Lower leg skin (tissue), 4 donors: ENCODE data around the gene STPG1. TPM values are rescaled to one million over a fixed set of nuclear protein-coding genes. Genes with fewer than 3 reads are reported as not detected.

Experiments used
- DNase-seq, 2 donors: peaks; one replicate each; pipeline ENCODE4 v3.0.0-alpha.2; 2019; ENCODE audit warnings: low spot score in 2 of 2
- H3K4me3 ChIP-seq: fragments of 200-600 bp; sonication (generic); 2 replicates; pipeline ENCODE4 v1.5.1; 2017; ENCODE audit warnings: mild to moderate bottlenecking, low read depth; ENCODE audit not compliant: poor library complexity, severe bottlenecking
- POLR2A ChIP-seq, 2 donors: fragments of 450-650 bp; IDR thresholded peaks; one replicate each; pipeline ENCODE4 v1.6.1; 2016 to 2017; ENCODE audit warnings: antibody characterized with exemption in 2 of 2, mild to moderate bottlenecking in 1 of 2, moderate library complexity in 1 of 2
- WGBS, 2 donors: methylation state at CpG; one replicate each; pipeline ENCODE4 v1.1.5; 2018; 5-methylcytosine and 5-hydroxymethylcytosine counted together
- intact Hi-C: fragments of 100-400 bp; cut with DNase I; formaldehyde crosslinking; loops from one replicate; pipeline ENCODE4 v1.15.0; 2023; ENCODE audit warnings: low total_unique reads
- total RNA-seq, 4 donors: library from RNA; depleted of rRNA; stranded (reverse); fragments of >200 nt; gene quantifications; one replicate each; pipeline ENCODE4 v1.1.0, GENCODE V29; 2016
- TF ChIP-seq, protein P1 (sequence below), 3 donors: fragments of 450-650 bp; IDR thresholded peaks; one replicate each; pipeline ENCODE4 v1.5.1; 2016; ENCODE audit warnings: antibody characterized with exemption in 3 of 3, mild to moderate bottlenecking in 3 of 3, moderate library complexity in 2 of 3

The STPG1 gene
- total RNA-seq, 4 donors from 2014 or later: 3.6 to 8.5 (median 6.4) TPM

DNA sequence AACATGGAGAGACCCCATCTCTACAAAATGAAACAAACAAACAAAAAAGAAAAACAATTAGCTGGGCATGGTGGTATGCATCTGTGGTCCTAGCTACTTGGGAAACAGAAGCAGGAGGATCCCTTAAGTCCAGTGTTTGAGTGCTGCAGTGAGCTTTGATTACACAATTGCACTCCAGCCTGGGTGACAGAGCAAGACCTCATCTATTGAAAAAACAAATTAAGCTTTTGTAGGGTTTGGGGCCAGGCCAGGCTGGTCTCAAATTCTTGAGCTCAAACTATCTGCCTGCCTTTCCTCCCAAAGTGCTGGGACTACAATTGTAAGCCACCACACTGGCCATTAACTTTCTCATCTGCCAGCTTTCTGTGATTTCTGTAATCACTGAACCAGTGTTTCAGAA is 29.2 kb upstream of the STPG1 start:
- no peak for TF ChIP-seq POLR2A (IDR thresholded peaks at IDR 0.05)
- TF ChIP-seq, protein P1, sequence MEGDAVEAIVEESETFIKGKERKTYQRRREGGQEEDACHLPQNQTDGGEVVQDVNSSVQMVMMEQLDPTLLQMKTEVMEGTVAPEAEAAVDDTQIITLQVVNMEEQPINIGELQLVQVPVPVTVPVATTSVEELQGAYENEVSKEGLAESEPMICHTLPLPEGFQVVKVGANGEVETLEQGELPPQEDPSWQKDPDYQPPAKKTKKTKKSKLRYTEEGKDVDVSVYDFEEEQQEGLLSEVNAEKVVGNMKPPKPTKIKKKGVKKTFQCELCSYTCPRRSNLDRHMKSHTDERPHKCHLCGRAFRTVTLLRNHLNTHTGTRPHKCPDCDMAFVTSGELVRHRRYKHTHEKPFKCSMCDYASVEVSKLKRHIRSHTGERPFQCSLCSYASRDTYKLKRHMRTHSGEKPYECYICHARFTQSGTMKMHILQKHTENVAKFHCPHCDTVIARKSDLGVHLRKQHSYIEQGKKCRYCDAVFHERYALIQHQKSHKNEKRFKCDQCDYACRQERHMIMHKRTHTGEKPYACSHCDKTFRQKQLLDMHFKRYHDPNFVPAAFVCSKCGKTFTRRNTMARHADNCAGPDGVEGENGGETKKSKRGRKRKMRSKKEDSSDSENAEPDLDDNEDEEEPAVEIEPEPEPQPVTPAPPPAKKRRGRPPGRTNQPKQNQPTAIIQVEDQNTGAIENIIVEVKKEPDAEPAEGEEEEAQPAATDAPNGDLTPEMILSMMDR (IDR thresholded peaks at IDR 0.05): no peak
- DNase-seq: peak in 1 of 2 donors; percentile 49
- intact Hi-C loops: no loop called here
- H3K4me3 ChIP-seq: no peak overlapping the region

- no peak overlapping the region for H3K4me3 ChIP-seq
- TF ChIP-seq, protein P1 (IDR thresholded peaks at IDR 0.05): no peak
- TF ChIP-seq POLR2A (IDR thresholded peaks at IDR 0.05): no peak
- DNase-seq: peak in 1 of 2 donors; percentile 78
- intact Hi-C loops: no loop called here
- 77 to 89% methylated on average over 14 of the region's 14 CpGs for WGBS, 2 donors
Measured at GRCh38 chr1:24441996-24442668, 28.6 kb upstream of the STPG1 start.

- no peak overlapping the region for H3K4me3 ChIP-seq
- intact Hi-C loops: no loop called here
- TF ChIP-seq, protein P1 (IDR thresholded peaks at IDR 0.05): no peak
- no peak for TF ChIP-seq POLR2A (IDR thresholded peaks at IDR 0.05)
- WGBS, 2 donors: 82 to 90% methylated on average over 7 of the region's 7 CpGs
- peak in 1 of 2 donors; percentile 68 for DNase-seq
Measured at GRCh38 chr1:24441480-24441879, 27.9 kb upstream of the STPG1 start.

DNA sequence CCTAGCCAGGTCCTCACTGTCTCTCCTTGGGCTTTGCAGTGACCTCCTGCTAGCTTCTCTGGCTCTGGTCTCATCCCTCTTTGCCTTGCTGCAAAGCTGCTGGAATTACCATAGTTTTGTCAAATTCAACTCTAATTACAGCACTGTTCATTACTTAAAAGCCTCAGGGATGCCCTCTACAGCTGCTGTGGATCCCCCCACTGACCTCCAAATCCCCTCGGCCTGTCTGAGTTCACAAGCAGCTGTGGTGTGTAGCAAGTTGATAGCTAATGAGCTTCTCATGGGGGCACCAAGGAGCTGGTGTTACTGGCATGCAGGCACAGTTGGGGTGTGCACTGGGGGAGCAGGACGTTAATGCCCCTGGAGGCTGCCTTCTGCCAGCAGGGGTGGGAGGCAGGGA is 26.9 kb upstream of the STPG1 start:
- no peak for DNase-seq
- WGBS, 2 donors: 97 to 100% methylated on average over 2 of the region's 2 CpGs
- intact Hi-C loops: no loop called here
- TF ChIP-seq, protein P1 (IDR thresholded peaks at IDR 0.05): no peak
- TF ChIP-seq POLR2A (IDR thresholded peaks at IDR 0.05): no peak
- no peak overlapping the region for H3K4me3 ChIP-seq

DNA sequence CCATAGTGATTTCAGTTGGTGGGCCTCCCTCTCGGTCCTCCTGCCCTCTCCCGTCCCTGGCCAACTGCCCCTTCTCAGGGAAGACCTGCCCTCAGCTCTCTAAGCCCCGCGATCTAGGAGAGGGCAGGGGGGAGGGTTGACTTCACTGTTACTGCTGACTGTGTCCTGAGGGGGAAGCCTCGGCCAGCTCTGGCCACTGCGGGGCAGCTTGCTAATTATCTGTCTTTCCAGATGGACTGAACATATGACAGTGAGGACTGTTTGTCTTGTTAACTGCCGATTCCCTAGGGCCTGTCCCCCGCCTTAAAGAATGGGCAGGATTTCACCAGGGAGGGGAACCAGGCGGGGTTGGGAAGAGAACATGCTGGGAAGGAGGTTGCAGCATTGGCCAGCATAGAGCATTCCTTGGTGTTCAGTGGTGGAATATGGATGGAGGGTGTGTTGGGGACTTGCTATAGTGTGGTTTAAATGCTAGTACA is 24.9 kb upstream of the STPG1 start:
- peak; percentile 72 to 92 for DNase-seq
- 35 to 44% methylated on average over 9 of the region's 9 CpGs for WGBS, 2 donors

More for the DNA sequence above, 24.9 kb upstream of the STPG1 start:
- TF ChIP-seq, protein P1 (IDR thresholded peaks at IDR 0.05): no peak
- TF ChIP-seq POLR2A (IDR thresholded peaks at IDR 0.05): no peak
- H3K4me3 ChIP-seq: no peak overlapping the region
- intact Hi-C loops: no loop called here
